GM21447 (cell line): ENCODE data around the gene CNTLN.
"Not testable (repeated sequence)": the region's sequence is repeated elsewhere in the genome, so short reads cannot be mapped to it uniquely, and the experiment has no call there.

ENCODE experiments used
- ATAC-seq: cut with Tn5 transposase; IDR thresholded peaks from one replicate; pipeline ENCODE4 v1.9.1; 2021; ENCODE audit not compliant: unreplicated experiment

Gene CNTLN

DNA sequence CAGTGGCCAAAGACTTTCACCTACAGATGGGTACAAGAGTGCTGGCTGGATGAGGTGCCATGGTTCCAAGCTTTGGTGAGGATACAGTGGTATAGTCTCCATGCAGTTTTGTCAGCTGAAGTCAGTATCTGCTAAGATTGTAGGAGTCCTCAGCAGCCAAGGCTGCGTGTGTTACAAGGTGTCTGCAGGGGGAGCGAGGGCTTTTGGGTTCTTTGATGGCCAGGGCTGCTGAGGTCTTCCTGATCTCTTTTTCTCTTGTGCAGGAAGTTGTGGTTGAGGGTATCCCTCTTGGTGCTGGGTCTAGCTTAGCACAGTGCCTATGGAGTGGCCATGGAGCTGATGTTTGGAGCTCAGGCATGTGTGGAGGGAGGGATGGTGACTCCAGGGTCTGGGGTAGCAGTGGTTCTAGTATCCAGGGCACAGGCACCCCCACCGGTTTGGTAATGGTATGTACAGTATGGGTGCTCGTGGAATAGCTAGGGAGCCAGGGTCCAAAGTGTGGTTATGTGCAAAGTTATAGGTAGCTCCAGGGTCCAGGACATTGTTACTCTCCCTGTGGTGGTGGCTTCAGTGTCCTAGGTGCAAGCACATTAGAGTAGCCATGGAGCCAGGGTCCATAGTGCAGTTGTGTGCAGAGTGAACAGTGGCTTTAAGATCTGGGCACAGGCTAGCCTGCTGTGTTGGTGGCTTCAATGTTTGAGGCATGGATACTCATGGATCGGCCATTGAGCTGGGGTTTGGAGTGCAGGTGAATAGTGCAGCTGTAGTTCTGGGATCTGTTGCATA is 36.7 kb downstream of the CNTLN start:
- no peak for ATAC-seq

DNA sequence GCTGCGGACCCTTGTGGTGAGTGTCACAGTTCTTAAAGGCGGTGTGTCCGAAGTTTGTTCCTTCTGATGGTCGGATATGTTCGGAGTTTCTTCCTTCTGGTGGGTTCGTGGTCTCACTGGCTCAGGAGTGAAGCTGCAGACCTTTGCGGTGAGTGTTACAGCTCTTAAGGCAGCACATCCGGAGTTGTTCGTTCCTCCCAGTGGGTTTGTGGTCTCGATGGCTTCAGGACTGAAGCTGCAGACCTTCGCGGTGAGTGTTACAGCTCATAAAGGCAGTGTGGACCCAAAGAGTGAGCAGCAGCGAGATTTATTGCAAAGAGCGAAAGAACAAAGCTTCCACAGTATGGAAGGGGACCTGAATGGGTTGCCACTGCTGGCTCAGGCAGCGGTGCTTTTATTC is 42.7 kb downstream of the CNTLN start:
- not testable (repeated sequence) for ATAC-seq

DNA sequence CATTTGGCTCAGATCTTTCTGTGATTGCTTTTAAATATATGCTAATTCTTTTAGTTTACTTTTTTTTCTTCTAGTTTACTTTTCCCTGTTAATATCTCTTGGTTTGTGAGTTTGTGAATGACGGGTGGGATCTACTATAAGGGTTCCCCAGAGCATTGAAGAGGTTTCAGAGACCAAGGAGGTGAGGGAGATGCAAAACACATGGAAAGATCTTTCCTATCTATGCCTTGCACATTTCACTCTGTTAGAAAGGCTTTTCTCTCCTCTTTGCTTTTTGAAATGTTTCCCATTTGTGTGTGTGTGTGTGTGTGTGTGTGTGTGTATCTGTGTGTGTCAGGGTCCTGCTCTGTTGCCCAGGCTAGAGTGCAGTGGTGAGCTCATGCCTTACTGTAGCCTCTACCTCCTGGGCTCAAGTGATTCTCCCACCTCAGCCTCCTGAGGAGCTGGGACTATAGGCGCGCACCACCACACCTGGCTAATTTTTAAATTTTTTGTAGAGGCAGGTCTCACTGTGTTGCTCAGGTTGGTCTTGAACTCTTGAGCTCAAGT is 50.7 kb downstream of the CNTLN start:
- ATAC-seq, result no peak

DNA sequence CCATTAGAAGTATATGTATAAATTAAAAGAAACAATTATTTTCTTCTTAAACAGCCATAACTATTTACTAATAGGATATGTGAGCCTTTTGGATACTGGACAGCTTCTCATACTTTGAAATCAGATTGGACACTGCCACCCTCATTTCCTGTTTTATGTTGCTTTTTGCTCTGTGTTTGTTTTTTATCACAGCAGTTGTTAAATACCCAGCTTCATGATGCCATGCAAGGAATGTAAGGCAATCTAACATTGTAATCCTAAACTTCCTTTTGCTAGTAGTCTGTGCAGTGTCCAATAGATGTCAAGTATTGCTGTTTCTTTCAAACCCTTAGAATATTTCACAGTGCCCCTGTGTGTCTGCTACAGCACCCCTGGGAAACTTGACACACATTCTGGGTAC is 56.2 kb downstream of the CNTLN start:
- no peak for ATAC-seq

DNA sequence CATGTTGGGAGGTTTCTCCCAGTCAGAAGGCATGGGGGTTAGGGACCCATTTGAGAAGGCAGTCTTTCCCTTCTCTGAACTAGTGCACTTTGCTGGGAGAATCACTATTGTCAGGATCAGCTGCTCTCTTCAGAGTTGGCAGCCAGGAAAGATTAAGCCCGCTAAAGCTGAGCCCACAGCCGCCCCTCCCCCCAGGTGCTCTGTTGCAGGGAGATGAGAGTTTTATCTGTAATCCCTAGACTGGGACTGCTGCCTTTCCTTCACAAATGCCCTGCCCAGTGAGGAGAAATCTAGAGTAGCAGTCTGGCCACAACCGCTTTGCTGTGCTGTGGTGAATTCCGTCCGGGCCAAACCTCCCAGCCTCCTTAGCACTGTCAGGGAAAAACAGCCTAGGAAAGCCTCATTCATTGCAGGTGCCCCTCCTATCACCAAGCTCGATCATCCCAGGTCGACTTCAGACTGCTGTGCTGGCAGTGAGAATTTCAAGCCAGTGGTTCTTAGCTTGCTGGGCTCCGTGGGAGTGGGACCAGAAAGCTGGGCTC is 69.8 kb downstream of the CNTLN start:
- no peak for ATAC-seq

DNA sequence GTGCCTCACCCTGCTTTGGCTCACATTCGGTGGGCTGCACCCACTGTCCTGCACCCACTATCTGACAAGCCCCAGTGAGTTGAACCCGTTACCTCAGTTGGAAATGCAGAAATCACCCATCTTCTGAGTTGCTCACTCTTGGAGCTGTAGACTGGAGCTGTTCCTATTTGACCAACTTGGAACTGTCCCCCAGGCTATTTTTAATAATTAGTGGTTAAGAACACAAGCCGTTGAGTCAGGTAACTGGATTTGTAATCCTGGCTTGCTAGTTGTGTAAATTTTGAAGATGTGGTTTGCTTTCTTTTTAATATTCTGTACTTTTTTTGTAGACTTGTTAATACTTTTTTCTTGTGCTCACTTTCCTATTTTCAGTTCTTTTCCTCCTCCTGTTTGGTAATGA is 81.2 kb downstream of the CNTLN start:
- no peak for ATAC-seq

DNA sequence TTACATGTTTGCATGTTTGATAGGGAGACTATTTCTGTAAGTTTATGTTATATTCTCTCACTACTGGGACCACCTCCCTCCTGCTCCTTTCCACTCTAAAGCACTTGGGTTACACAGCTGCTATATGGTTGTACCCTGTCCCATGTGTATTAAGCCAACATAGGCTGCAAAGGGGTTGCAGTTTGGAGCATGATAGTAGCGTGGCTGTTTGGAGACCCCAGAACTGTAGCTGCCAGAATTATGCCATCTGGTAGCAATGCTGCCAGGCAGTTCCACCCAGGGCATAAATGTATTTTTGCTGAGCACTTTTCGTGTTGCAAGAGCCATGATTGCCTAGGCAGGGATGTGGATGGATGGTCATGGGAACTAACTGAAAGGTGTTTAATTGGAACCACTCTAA is 81.8 kb downstream of the CNTLN start:
- no peak for ATAC-seq

DNA sequence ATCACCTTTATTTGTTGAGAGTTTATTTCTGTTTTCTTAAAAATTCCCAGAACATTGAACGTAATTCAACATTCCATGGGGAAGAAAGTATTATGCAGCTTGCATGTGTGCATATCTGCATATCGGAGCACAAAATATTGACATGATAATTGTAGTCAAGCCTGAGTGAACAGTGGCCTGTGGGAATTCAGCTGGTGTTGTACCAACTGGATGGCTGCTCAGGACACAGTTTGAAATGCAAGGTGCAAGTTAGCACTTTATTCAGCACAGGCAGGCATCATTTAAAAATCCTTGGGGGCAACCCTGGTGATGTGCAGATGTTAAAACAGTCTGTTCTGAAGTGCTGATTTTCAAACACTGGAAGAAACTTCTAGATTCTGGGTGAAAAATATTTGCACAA is 82.4 kb downstream of the CNTLN start:
- no peak for ATAC-seq

DNA sequence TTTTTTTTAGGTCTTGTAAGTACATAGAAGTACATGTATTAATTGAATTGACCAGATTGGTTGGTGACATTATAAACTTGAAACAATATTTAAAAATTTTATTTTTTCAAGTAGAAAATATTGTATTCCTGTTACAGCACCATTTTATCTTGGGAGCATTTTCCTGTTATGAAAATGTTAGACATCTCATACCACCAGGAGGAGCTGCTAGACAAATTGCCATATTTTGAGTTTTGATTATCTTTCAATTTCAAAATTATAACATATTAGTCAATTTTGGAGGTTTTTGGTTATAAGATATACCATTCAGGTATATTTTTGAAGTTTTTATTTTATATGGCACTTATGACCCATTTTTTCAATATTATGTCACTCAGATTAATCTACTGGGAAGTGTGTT is 84.4 kb downstream of the CNTLN start:
- ATAC-seq, result no peak

DNA sequence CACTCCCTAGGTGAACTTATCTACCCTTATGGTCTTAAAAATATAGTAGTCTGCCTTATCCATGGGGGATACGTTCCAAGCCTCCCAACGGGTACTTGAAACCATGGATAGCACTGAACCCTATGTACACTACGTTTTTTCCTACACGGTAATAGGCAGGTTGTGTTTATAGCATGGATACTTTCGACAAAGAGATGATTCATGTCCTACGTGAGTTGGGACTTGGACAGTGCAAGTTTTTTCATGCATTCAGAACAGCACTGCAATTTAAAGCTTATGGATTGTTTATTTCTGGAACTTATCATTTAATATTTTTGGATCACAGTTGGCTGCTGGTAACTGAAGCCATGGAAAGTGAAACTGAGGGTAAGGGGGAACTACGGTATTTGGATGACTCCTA is 88.1 kb downstream of the CNTLN start:
- ATAC-seq, result no peak

DNA sequence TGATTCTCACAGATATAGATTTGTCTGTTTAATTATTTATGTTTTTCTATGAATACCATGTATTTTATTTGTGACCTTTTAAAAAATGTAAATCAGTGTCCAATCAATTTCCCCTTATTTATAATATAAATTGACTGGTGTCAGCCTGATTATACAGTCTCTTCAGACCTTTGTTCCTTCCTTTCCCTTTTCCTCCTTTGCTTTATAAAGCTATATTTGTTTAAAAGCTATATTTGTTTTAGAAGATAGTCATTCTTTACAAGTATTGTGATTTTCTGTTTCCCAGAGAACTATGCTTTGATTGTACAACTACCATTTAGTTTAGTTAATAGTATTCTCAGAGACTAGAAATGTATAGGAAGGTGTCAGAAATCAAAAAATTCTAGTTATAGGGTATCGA is 90.6 kb downstream of the CNTLN start:
- ATAC-seq, result no peak

DNA sequence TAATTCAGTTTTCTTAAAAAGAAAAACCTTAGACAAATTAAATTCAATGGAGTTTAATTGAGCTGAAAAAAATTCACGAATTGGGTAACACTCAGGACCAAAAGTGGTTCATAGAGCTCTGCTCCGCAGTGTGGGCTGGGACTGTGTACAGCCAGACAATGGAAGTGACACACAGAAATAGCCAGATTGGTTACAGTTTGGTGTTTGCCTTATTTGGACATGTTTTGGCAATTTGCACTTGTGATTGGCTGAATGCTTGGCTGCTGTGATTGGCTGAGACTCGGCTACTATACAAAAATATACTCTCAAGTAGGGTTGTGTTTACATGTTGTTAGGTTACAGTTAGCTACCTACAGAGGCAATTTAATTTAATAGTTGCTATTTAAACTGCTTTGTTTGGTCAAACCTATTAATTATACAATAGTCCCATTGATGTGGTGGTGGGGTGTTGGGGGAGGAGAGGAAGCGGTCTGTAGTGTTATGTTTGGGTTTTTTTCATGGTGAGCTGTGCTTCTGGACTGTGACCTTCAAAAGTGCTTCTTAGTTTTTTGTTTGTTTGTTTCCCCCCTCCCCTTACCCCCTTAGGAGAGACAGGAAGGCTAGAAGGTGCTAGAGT is 95.2 kb downstream of the CNTLN start:
- ATAC-seq, result no peak

DNA sequence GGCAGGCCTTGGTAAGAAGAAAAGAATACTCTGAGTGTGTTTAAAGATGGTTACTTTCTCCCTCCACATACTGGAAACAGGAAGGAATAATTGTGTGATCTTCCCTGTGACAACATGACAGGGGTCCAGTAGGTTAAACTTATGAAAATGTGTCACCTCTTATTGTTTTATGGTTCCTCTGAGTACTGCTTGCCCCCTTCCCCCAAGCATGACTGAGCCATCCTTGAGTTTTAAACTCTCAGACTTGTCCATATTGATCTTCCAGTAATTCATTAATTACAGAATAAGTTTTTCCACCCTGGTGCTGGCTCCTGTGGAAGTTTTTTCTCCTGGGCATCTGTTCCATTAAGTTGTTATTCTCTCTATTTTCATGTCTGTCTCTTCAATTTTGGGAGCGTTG is 95.8 kb downstream of the CNTLN start:
- no peak for ATAC-seq

DNA sequence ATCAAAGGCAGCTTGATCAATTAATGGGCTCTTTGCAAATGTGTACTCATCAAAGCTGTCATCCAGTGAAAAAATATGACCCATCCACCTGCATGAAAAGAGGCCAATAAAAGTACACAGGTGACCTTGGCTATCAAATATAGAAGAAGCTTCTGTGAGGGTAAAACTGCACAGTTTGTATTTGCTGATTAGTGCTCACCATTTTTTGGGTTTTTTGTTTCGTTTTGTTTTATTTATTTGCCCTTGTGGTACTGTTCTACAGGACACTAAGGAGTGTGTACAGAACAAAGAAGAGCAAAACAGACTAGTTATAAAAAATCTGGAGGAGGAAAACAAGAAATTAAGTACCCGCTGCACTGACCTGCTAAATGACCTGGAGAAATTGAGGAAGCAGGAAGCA is 101.3 kb downstream of the CNTLN start:
- no peak for ATAC-seq

DNA sequence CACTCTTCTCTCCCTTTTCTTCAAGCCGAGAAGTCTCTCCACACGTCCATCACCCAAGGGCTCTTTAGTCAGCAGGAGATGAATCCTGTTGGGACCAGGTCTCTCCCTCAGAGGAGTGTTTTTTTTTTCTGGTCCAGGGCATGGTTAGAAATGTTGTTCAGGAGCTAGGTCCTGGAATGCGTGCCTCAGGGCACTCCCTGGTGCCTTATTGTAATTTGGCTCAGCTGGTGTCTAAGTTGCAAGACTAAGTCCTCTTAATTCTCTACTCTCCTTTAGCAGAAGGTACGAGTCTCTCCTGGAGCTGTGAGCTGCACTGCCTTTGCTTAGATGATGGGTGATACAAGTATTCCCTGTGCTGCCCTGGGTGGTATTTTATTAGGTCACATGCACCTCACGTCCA is 111.9 kb downstream of the CNTLN start:
- ATAC-seq, result no peak

DNA sequence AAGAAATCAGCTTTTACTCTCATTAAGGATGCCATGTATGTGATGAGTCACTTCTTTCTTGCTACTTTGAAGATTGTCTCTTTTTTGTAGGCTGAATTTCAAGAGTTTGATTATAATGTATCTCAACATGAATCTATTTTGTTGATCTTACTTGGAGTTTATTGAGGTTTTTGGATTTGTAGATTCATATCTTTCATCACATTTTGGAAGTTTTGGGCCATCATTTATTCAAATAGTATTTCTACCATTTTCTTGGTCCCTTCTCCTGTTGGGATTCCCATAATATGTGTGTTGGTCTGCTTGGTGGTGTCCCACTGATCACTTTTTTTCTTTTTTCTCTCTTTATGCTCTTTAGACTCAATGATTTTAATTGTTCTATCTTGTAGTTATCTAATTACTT is 116.3 kb downstream of the CNTLN start:
- no peak for ATAC-seq

DNA sequence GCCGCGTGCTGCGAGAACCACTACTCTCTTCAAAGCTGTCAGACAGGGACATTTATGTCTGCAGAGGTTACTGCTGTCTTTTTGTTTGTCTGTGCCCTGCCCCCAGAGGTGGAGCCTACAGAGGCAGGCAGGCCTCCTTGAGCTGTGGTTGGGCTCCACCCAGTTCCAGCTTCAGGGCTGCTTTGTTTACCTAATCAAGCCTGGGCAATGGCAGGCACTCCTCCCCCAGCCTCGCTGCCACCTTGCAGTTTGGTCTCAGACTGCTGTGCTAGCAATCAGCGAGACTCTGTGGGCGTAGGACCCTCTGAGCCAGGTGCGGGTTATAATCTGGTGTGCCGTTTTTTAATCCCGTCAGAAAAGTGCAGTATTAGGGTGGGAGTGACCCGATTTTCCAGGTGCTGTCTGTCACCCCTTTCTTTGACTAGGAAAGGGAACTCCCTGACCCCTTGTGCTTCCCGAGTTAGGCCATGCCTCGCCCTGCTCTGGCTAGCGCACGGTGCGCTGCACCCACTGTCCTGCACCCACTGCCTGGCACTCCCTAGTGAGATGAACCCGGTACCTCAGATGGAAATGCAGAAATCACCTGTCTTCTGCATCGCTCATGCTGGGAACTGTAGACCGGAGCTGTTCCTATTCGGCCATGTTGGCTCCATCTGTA is 133.8 kb downstream of the CNTLN start:
- not testable (repeated sequence) for ATAC-seq

DNA sequence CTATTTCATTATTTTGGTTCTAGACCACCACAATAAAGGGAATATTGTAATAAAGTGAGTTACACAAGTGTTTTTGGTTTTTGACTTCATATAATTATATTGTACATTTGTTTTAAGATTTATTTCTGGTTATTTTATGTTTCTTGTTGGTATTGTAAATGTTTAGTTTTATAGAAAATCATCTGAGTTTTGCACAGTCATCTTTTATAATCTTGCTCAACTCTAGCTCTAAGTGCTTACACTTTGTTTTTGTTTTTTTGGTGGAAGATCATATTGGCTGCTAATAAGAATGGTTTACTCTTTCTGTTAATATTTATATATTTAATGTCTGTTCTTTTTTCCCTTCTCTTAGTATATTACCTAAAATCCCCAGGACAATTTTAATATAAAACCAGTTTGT is 135.0 kb downstream of the CNTLN start:
- no peak for ATAC-seq

DNA sequence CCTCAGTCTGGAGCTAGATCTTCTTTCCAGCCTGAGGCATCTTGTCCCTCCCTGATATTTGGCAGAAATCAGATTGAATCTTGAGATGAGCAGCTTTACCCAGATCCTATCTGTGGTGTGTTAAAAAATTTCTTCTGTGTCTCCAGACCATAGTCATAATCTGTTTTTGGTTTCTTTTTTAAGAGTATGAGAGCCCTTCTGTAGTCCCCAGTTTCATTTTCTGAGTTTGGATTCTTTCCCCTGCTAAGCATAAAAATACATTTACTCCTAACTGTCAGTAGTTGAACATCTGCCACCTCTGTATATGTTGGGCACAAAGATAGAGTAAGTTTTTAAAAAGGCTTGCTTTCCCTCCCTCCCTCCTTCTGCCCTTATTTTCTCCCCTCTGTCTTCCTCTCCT is 137.7 kb downstream of the CNTLN start:
- no peak for ATAC-seq

DNA sequence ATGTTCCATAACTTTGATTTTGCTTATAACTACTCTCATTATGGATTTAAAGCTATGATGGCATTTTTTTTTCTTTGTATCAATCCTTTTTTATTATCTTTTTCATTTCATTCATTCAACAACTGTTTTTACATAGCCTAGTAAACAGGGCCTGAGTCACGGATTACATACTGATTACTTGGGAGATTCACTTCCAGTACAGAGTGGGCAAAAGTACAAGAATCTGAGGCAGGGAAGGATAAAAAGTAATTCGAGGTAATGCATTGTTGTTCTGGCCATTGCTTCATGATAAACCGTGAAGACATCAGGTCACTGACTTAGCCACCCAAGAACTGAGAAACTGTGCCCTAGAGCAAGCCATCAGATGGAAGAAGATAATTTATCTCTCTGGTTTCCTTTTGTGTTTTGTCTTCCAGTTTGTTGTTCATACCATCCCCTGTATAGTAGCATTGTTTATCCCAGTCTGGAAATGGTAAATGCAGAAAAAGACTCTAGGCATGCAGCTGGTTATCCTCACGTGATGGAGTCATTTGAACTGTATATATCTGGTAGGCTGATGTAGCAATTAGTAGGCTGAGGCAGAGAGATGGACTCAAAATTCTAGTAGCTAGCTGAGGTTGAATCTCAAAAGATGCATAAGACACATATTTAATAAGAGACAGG is 145.6 kb downstream of the CNTLN start:
- no peak for ATAC-seq

DNA sequence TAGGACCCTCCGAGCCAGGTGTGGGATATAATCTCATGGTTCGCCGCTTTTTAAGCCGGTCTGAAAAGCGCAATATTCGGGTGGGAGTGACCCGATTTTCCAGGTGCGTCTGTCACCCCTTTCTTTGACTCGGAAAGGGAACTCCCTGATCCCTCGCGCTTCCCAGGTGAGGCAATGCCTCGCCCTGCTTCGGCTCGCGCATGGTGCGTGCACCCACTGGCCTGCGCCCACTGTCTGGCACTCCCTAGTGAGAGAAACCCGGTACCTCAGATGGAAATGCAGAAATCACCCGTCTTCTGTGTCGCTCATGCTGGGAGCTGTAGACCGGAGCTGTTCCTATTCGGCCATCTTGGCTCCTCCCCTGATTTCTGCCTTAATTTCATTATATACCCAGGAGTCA is 155.8 kb downstream of the CNTLN start:
- ATAC-seq, result not testable (repeated sequence)
